ENCODE results near the gene RNF215. TPM values are rescaled to one million over a fixed set of nuclear protein-coding genes. Genes with fewer than 3 reads are reported as not detected.
A peak's percentile ranks its signal among the peaks of the same experiment; 100 is the strongest.

RNF215 gene
- total and polyA plus RNA-seq, 10 of the 15 experiments (the other 5 are each of a cell fraction or from before 2014, with no cell fraction given) = 0.31 to 7.6 (median 3.0) TPM; not detected in 1

GRCh38 chr22:30333707-30334087 lies 53.5 kb downstream of the RNF215 start:
- in situ Hi-C loops (cut with MboI) (no loop called here), intact Hi-C loops (cut with micrococcal nuclease; ENCODE audit: unreplicated experiment) (no loop called here)
- ChIA-PET POLR2A (no interaction called here), SMC1A (ENCODE audit: uncharacterized antibody, unreplicated experiment) (interaction anchor here (0.8 kb wide), 1 partner anchor 10 kb away, joined by 4 read pairs; no protein-coding TSS in a partner anchor), CTCF (no interaction called here), RAD21 (ENCODE audit: unreplicated experiment) (no interaction called here)
- FAIRE-seq (no peak), ATAC-seq (no peak), DNase-seq (ENCODE audit: low read depth, low spot score) (no peak)
- Histone ChIP-seq H3K36me3 (ENCODE audit: control insufficient read depth in 2 of 2, insufficient read depth in 2 of 2, low read length in 1 of 2) (peaks cover 43 to 61% of the 10 kb centered on the region in 2 experiments), H3K4me1 (ENCODE audit: control insufficient read depth, insufficient read depth, low read length) (no peaks in the 10 kb centered on the region), H3K4me3 (no peak overlapping the region), H3K9ac (ENCODE audit: control insufficient read depth, insufficient read depth, low read length) (no peak overlapping the region), H3K27me3 (replicated peaks in 1 of 2; ENCODE audit: control insufficient read depth in 2 of 2, insufficient read depth in 2 of 2, low read length in 1 of 2) (no peaks in the 10 kb centered on the region), H3K4me2 (ENCODE audit: control insufficient read depth, insufficient read depth) (no peak overlapping the region), H3K9me3 (replicated peaks; ENCODE audit: control insufficient read depth, insufficient read depth, low read length) (no peaks in the 10 kb centered on the region), H2AFZ (ENCODE audit: control insufficient read depth, low read depth, low read length) (no peak overlapping the region), H3K79me2 (ENCODE audit: control insufficient read depth, insufficient read depth, low read length) (no peaks in the 10 kb centered on the region), H3K27ac (ENCODE audit: control insufficient read depth, insufficient read depth) (no peak overlapping the region), H4K20me1 (ENCODE audit: control insufficient read depth, insufficient read depth) (no peaks in the 10 kb centered on the region)
- 56% methylated on average over 3 of the region's 3 CpGs for WGBS (ENCODE audit: insufficient coverage, insufficient replicate concordance, low lambda C conversion rate, missing lambda C conversion rate)
- TSS peak; percentile 50 for BruUV-seq (replicated peaks)
- TF ChIP-seq HCFC1 (IDR thresholded peaks at IDR 0.05; ENCODE audit: low read length) = no peak
- TF ChIP-seq POLR2A (IDR thresholded peaks at IDR 0.05; ENCODE audit: low read depth, low read length) = 0 out of 2 replicates have a peak, but pooled peaks have one; percentile 31
- TF ChIP-seq CTCF (IDR thresholded peaks at IDR 0.05 in 2 of 3, conservative IDR thresholded peaks at IDR 0.05 in 1 of 3; ENCODE audit: control insufficient read depth in 2 of 3, extremely low read depth in 1 of 3, insufficient read depth in 1 of 3, low read depth in 3 of 3, low read length in 3 of 3) = no peak

GRCh38 chr22:30332994-30333706 lies 54.1 kb downstream of the RNF215 start:
- in situ Hi-C loops (cut with MboI) = no loop called here

More at GRCh38 chr22:30332994-30333706, 54.1 kb downstream of the RNF215 start:
- Histone ChIP-seq H3K4me2 (ENCODE audit: control insufficient read depth, insufficient read depth) (no peak overlapping the region), H3K9ac (ENCODE audit: control insufficient read depth, insufficient read depth, low read length) (no peak overlapping the region), H3K36me3 (ENCODE audit: control insufficient read depth in 2 of 2, insufficient read depth in 2 of 2, low read length in 1 of 2) (peaks cover 40 to 57% of the 10 kb centered on the region in 2 experiments), H4K20me1 (ENCODE audit: control insufficient read depth, insufficient read depth) (no peaks in the 10 kb centered on the region), H3K27ac (ENCODE audit: control insufficient read depth, insufficient read depth) (no peak overlapping the region), H3K4me3 (no peak overlapping the region), H3K79me2 (ENCODE audit: control insufficient read depth, insufficient read depth, low read length) (no peaks in the 10 kb centered on the region), H2AFZ (ENCODE audit: control insufficient read depth, low read depth, low read length) (no peak overlapping the region), H3K27me3 (replicated peaks in 1 of 2; ENCODE audit: control insufficient read depth in 2 of 2, insufficient read depth in 2 of 2, low read length in 1 of 2) (no peaks in the 10 kb centered on the region), H3K4me1 (ENCODE audit: control insufficient read depth, insufficient read depth, low read length) (no peaks in the 10 kb centered on the region), H3K9me3 (replicated peaks; ENCODE audit: control insufficient read depth, insufficient read depth, low read length) (no peaks in the 10 kb centered on the region)
- ChIA-PET SMC1A (ENCODE audit: uncharacterized antibody, unreplicated experiment) (interaction anchor here (0.7 to 0.8 kb wide), 2 partner anchors 10 to 15 kb away, joined by 3 to 4 read pairs; no protein-coding TSS in a partner anchor), POLR2A (interaction anchor here (0.7 kb wide), 1 partner anchor 45 kb away, joined by 3 read pairs; no protein-coding TSS in a partner anchor), CTCF (interaction anchor here (1.0 to 11.2 kb wide), 2 partner anchors 41 to 44 kb away, joined by 3 to 125 read pairs; partner anchors contain the start of gene CASTOR1), RAD21 (ENCODE audit: unreplicated experiment) (no interaction called here)
- DNase-seq (ENCODE audit: low read depth, low spot score) (no peak), ATAC-seq (no peak), FAIRE-seq (no peak)
- 40% methylated on average over 2 of the region's 2 CpGs for WGBS (ENCODE audit: insufficient coverage, insufficient replicate concordance, low lambda C conversion rate, missing lambda C conversion rate)
- TF ChIP-seq CHD4 (IDR thresholded peaks at IDR 0.05) (no peak), RAD21 (IDR thresholded peaks at IDR 0.05; ENCODE audit: insufficient read depth, low read depth, low read length) (no peak), PKNOX1 (IDR thresholded peaks at IDR 0.05) (peak; percentile 54; the same call in 1 of the 2 replicates), RBBP5 (conservative IDR thresholded peaks at IDR 0.05) (no peak), ZNF24 (IDR thresholded peaks at IDR 0.05) (no peak)
- BruUV-seq (replicated peaks) = no TSS peak
- intact Hi-C loops (cut with micrococcal nuclease; ENCODE audit: unreplicated experiment) = no loop called here

All from GM12878 (cell line).